OCI-LY7 (cell line): ENCODE data around the gene LTV1. TPM values are rescaled to one million over a fixed set of nuclear protein-coding genes. Genes with fewer than 3 reads are reported as not detected.

Experiments
- BruUV-seq: library from RNA; stranded (reverse); fragments of 400-500 nt; replicated peaks from 2 replicates; lab custom pipeline; 2021; lab: Mats Ljungman, UMichigan
- CTCF ChIA-PET: fragments of 300-600 bp; sonication (Branson Sonifier 250); formaldehyde crosslinking; loops from one replicate; lab custom pipeline; 2022; ENCODE audit warnings: antibody characterized with exemption; ENCODE audit not compliant: unreplicated experiment; lab: Charles Lee
- POLR2A ChIA-PET: fragments of 300-600 bp; sonication (Branson Sonifier 250); formaldehyde crosslinking; loops from one replicate; lab custom pipeline; 2022; ENCODE audit warnings: antibody characterized with exemption; lab: Charles Lee
- DNase-seq: peaks from one replicate; pipeline ENCODE4 v3.0.0-alpha.2; 2015; ENCODE audit warnings: low spot score
- H2AFZ ChIP-seq: fragments of 200-600 bp; sonication (generic), shearing (Covaris generic); 2 replicates; pipeline ENCODE4 v1.6.1; 2014; ENCODE audit warnings: mild to moderate bottlenecking, antibody characterized with exemption, low read length, moderate library complexity
- H3K27ac ChIP-seq: fragments of 200-600 bp; sonication (generic); 2 replicates; pipeline ENCODE4 v1.5.1; 2014; ENCODE audit warnings: mixed run types, low read depth, mild to moderate bottlenecking, moderate library complexity, low read length, inconsistent platforms; ENCODE audit not compliant: poor library complexity, severe bottlenecking
- H3K36me3 ChIP-seq: fragments of 200-600 bp; sonication (generic); 2 replicates; pipeline ENCODE4 v1.6.1; 2014; ENCODE audit warnings: mild to moderate bottlenecking, antibody characterized with exemption, low read length, moderate library complexity, mixed read lengths; ENCODE audit not compliant: insufficient read depth
- H3K4me1 ChIP-seq: fragments of 200-600 bp; sonication (generic); 2 replicates; pipeline ENCODE4 v1.5.1; 2014; ENCODE audit warnings: mild to moderate bottlenecking, low read length; ENCODE audit not compliant: insufficient read depth, poor library complexity, severe bottlenecking
- H3K4me2 ChIP-seq: fragments of 200-600 bp; sonication (generic); 2 replicates; pipeline ENCODE4 v1.6.1; 2014; ENCODE audit warnings: mild to moderate bottlenecking, low read length
- H3K4me3 ChIP-seq: fragments of 200-600 bp; sonication (generic); 2 replicates; pipeline ENCODE4 v1.5.1; 2014; ENCODE audit warnings: mild to moderate bottlenecking, low read depth, low read length; ENCODE audit not compliant: poor library complexity, severe bottlenecking
- H3K79me2 ChIP-seq: fragments of 200-600 bp; sonication (generic); 2 replicates; pipeline ENCODE4 v1.6.1; 2016; ENCODE audit warnings: low read depth, mild to moderate bottlenecking, low read length, moderate library complexity, mixed read lengths; ENCODE audit not compliant: insufficient read depth
- H3K9me2 ChIP-seq: fragments of 200-600 bp; sonication (generic); 2 replicates; pipeline ENCODE4 v1.6.1; 2016; ENCODE audit warnings: mild to moderate bottlenecking, low read length, mixed read lengths; ENCODE audit not compliant: insufficient read depth
- H3K9me3 ChIP-seq: fragments of 200-600 bp; sonication (generic); 2 replicates; pipeline ENCODE4 v1.6.1; 2014; ENCODE audit warnings: mild to moderate bottlenecking, mixed run types, low read length, mixed read lengths
- H4K20me1 ChIP-seq: fragments of 200-600 bp; sonication (generic); 2 replicates; pipeline ENCODE4 v1.6.1; 2014; ENCODE audit warnings: mild to moderate bottlenecking, antibody characterized with exemption, low read length, moderate library complexity, mixed read lengths; ENCODE audit not compliant: insufficient read depth
- CTCF ChIP-seq: fragments of 200-600 bp; sonication (generic); conservative IDR thresholded peaks from 2 replicates; pipeline ENCODE4 v1.5.1; 2014; ENCODE audit warnings: mild to moderate bottlenecking, antibody characterized with exemption, low read length, moderate library complexity, mixed read lengths
- EZH2phosphoT487 ChIP-seq: fragments of 200-600 bp; sonication (generic); IDR thresholded peaks from 2 replicates; pipeline ENCODE4 v1.6.1; 2018; ENCODE audit warnings: low read depth, borderline replicate concordance, mild to moderate bottlenecking, mixed run types, antibody characterized with exemption, low read length, moderate library complexity, mixed read lengths
- intact Hi-C: fragments of 100-400 bp; cut with micrococcal nuclease; formaldehyde crosslinking; loops from one replicate; pipeline ENCODE4 v1.10.0; 2022; ENCODE audit not compliant: unreplicated experiment
- total RNA-seq, 2 experiments: library from RNA; depleted of rRNA in 1 of 2; stranded (reverse); fragments of >200 nt in 1 of 2; shearing (Covaris generic) in 1 of 2; gene quantifications; 2 replicates each; pipeline ENCODE4 v1.2.3, GENCODE V29; 2014 to 2022

LTV1 gene
- total RNA-seq, 2 experiments from 2014 or later: 25.6 to 37.3 TPM

- no peaks in the 10 kb centered on the region for H3K79me2 ChIP-seq
- no TSS peak for BruUV-seq
- no peak for DNase-seq
- no peaks in the 10 kb centered on the region for H3K9me3 ChIP-seq
- POLR2A ChIA-PET: interaction anchor here (1.1 kb wide), 1 partner anchor 58 kb away, joined by 3 read pairs; no protein-coding TSS in a partner anchor
- H3K36me3 ChIP-seq: no peaks in the 10 kb centered on the region
- no peaks in the 10 kb centered on the region for H4K20me1 ChIP-seq
- no peak overlapping the region for H3K4me2 ChIP-seq
- H3K27ac ChIP-seq: no peak overlapping the region
- H3K9me2 ChIP-seq: no peaks in the 10 kb centered on the region
- H3K4me3 ChIP-seq: no peak overlapping the region
- intact Hi-C loops: no loop called here
- no peak for TF ChIP-seq EZH2phosphoT487
- TF ChIP-seq CTCF: no peak
- CTCF ChIA-PET: no interaction called here
- H2AFZ ChIP-seq: no peak overlapping the region
- no peaks in the 10 kb centered on the region for H3K4me1 ChIP-seq
Observed at GRCh38 chr6:143821359-143821758, 21.8 kb upstream of the LTV1 start.

GRCh38 chr6:143822584-143823024 is 20.5 kb upstream of the LTV1 start:
- Histone ChIP-seq H3K9me2 (no peaks in the 10 kb centered on the region), H4K20me1 (no peaks in the 10 kb centered on the region), H3K79me2 (no peaks in the 10 kb centered on the region), H3K36me3 (no peaks in the 10 kb centered on the region), H3K9me3 (no peaks in the 10 kb centered on the region), H3K4me1 (no peaks in the 10 kb centered on the region), H3K4me3 (no peak overlapping the region), H3K27ac (no peak overlapping the region), H3K4me2 (no peak overlapping the region), H2AFZ (no peak overlapping the region)
- intact Hi-C loops: no loop called here
- DNase-seq: no peak
- ChIA-PET POLR2A (no interaction called here), CTCF (no interaction called here)
- no TSS peak for BruUV-seq
- TF ChIP-seq EZH2phosphoT487: no peak
- no peak for TF ChIP-seq CTCF

- no peak overlapping the region for H3K4me3 ChIP-seq
- DNase-seq: no peak
- H3K79me2 ChIP-seq: no peaks in the 10 kb centered on the region
- intact Hi-C loops: no loop called here
- no peaks in the 10 kb centered on the region for H4K20me1 ChIP-seq
- H3K36me3 ChIP-seq: no peaks in the 10 kb centered on the region
- H3K9me2 ChIP-seq: no peaks in the 10 kb centered on the region
- POLR2A ChIA-PET: interaction anchor here (0.6 kb wide), 1 partner anchor 13 kb away, joined by 3 read pairs; no protein-coding TSS in a partner anchor
- H3K4me2 ChIP-seq: no peak overlapping the region
- H3K9me3 ChIP-seq: no peaks in the 10 kb centered on the region
- H3K27ac ChIP-seq: no peak overlapping the region
- H2AFZ ChIP-seq: no peak overlapping the region
- no TSS peak for BruUV-seq
- H3K4me1 ChIP-seq: no peaks in the 10 kb centered on the region
- TF ChIP-seq EZH2phosphoT487: no peak
- TF ChIP-seq CTCF: no peak
- CTCF ChIA-PET: no interaction called here
Observed at GRCh38 chr6:143823548-143823947, 19.6 kb upstream of the LTV1 start.
